Transverse colon (tissue), 4 donors: ENCODE data around the gene ATP1A3.

Experiments
- CTCF ChIP-seq, 5 experiments: fragments of 200-600 bp in 3 of 5; fragments of 450-650 bp in 2 of 5; sonication (generic) in 3 of 5; IDR thresholded peaks; 1 replicate in 2 of 5; 2 replicates in 3 of 5; pipeline ENCODE4 v1.5.1; 2016 to 2017; ENCODE audit warnings: antibody characterized with exemption in 5 of 5, inconsistent platforms in 3 of 5, mild to moderate bottlenecking in 2 of 5, moderate library complexity in 1 of 5
- POLR2A ChIP-seq: fragments of 450-650 bp; IDR thresholded peaks from one replicate; pipeline ENCODE4 v1.6.1; 2016; ENCODE audit warnings: antibody characterized with exemption, mild to moderate bottlenecking, moderate library complexity
- POLR2AphosphoS5 ChIP-seq, 3 donors: sonication (generic); formaldehyde crosslinking; IDR thresholded peaks; one replicate each; pipeline ENCODE4 v1.6.1; 2016; ENCODE audit warnings: antibody characterized with exemption in 3 of 3

GRCh38 chr19:41932259-41932719 lies 61.7 kb downstream of the ATP1A3 start:
- TF ChIP-seq CTCF (IDR thresholded peaks at IDR 0.05) (no peak), POLR2A (no peak), POLR2AphosphoS5 (IDR thresholded peaks at IDR 0.05) (no peak)
